Measurements from ENCODE around the gene NDOR1. TPM values are rescaled to one million over a fixed set of nuclear protein-coding genes. Genes with fewer than 3 reads are reported as not detected.

NDOR1 gene
- total RNA-seq, 1 donor from 2014 or later = 10.3 TPM

Small RNA genes within 50 kb of the gene (small RNA-seq; reads per million reads assigned to genes)
- gene MIR3621 (ENCODE audit: low replicate concordance) = not detected

Other genes with a start within 250 kb of the NDOR1 start
- 43.3 TPM for gene PTGDS, start 228.2 kb upstream of the NDOR1 start, total RNA-seq
- 0.41 TPM for gene LCNL1, start 222.7 kb upstream of the NDOR1 start, total RNA-seq
- 28.0 TPM for gene PAXX, start 213.3 kb upstream of the NDOR1 start, total RNA-seq
- 2.5 TPM for gene CLIC3, start 209.1 kb upstream of the NDOR1 start, total RNA-seq
- gene ABCA2, start 177.5 kb upstream of the NDOR1 start, total RNA-seq = 39.4 TPM
- gene FUT7, start 173.6 kb upstream of the NDOR1 start, total RNA-seq = 0.35 TPM
- 28.6 TPM for gene NPDC1, start 159.5 kb upstream of the NDOR1 start, total RNA-seq
- gene ENTPD2, start 151.6 kb upstream of the NDOR1 start, total RNA-seq = 3.6 TPM
- gene SAPCD2, start 135.1 kb upstream of the NDOR1 start, total RNA-seq = 7.2 TPM
- 11.2 TPM for gene UAP1L1, start 128.2 kb upstream of the NDOR1 start, total RNA-seq
- gene MAN1B1, start 118.7 kb upstream of the NDOR1 start, total RNA-seq = 54.5 TPM
- gene DPP7, start 91.0 kb upstream of the NDOR1 start, total RNA-seq = 20.4 TPM
- 0.47 TPM for gene GRIN1, start 66.5 kb upstream of the NDOR1 start, total RNA-seq
- gene LRRC26, start 35.6 kb upstream of the NDOR1 start, total RNA-seq = 0.35 TPM
- gene TMEM210, start 33.6 kb upstream of the NDOR1 start, total RNA-seq = not detected
- gene ANAPC2, start 17.1 kb upstream of the NDOR1 start, total RNA-seq = 44.7 TPM
- 35.3 TPM for gene SSNA1, start 17.0 kb upstream of the NDOR1 start, total RNA-seq
- gene TPRN, start 5.0 kb upstream of the NDOR1 start, total RNA-seq = 8.2 TPM
- 32.5 TPM for gene TMEM203, start 52 bp upstream of the NDOR1 start, total RNA-seq
- 4.1 TPM for gene RNF208, start 16.5 kb downstream of the NDOR1 start, total RNA-seq
- gene CYSRT1, start 19.5 kb downstream of the NDOR1 start, total RNA-seq = 0.76 TPM
- gene RNF224, start 21.8 kb downstream of the NDOR1 start, total RNA-seq = 0.70 TPM
- gene SLC34A3, start 25.2 kb downstream of the NDOR1 start, total RNA-seq = 3.0 TPM
- 172 TPM for gene TUBB4B, start 35.6 kb downstream of the NDOR1 start, total RNA-seq
- not detected for gene STPG3, start 45.6 kb downstream of the NDOR1 start, total RNA-seq
- 48.3 TPM for gene NELFB, start 49.6 kb downstream of the NDOR1 start, total RNA-seq
- gene TOR4A, start 72.0 kb downstream of the NDOR1 start, total RNA-seq = 12.5 TPM
- 10.1 TPM for gene NRARP, start 96.6 kb downstream of the NDOR1 start, total RNA-seq
- 32.1 TPM for gene EXD3, start 217.5 kb downstream of the NDOR1 start, total RNA-seq
- gene NOXA1, start 217.7 kb downstream of the NDOR1 start, total RNA-seq = 5.3 TPM
- 1.1 TPM for gene ENTPD8, start 235.7 kb downstream of the NDOR1 start, total RNA-seq